A549 (cell line): ENCODE data around the gene MAP4K4. TPM values are rescaled to one million over a fixed set of nuclear protein-coding genes. Genes with fewer than 3 reads are reported as not detected.

ENCODE experiments used
- ATAC-seq, 2 experiments: fragments of 200-7000 bp in 1 of 2; fragments of >200 bp in 1 of 2; cut with Nextera tagmentation in 1 of 2; cut with Tn5 transposase in 1 of 2; 3 replicates each; pipeline versions ENCODE4 v1.8.0 to v1.9.1; 2018 to 2020; ENCODE audit warnings: mild to moderate bottlenecking in 1 of 2, moderate library complexity in 1 of 2
- CTCF ChIA-PET: fragments of 300-600 bp; sonication (Branson Sonifier 250); formaldehyde crosslinking; extraction: SDS; loops from one replicate; lab custom pipeline; 2021; ENCODE audit warnings: antibody characterized with exemption, inconsistent platforms; lab: Yijun Ruan, JAX
- POLR2A ChIA-PET: fragments of 350-600 bp; formaldehyde crosslinking; extraction: SDS; loops from one replicate; lab custom pipeline; 2021; ENCODE audit warnings: antibody characterized with exemption, inconsistent platforms; lab: Yijun Ruan, JAX
- DNase-seq, 2 experiments: peaks; one replicate each; pipeline versions ENCODE4 v3.0.0 to v3.0.0-alpha.2; 2011 to 2016; ENCODE audit warnings: low read depth in 1 of 2, low spot score in 1 of 2
- FAIRE-seq: peaks from 2 replicates; lab custom pipeline; 2011; peaks lifted over from hg19 to GRCh38; lab: Jason Lieb, UNC
- H3K27ac ChIP-seq, 2 experiments: fragments of >200 bp; sonication (Bioruptor Twin); formaldehyde crosslinking; 3 replicates each; pipeline ENCODE4 v1.5.1; 2016 to 2017
- H3K4me1 ChIP-seq: fragments of >200 bp; sonication (Bioruptor Twin); formaldehyde crosslinking; 3 replicates; pipeline ENCODE4 v1.6.1; 2016
- H3K4me2 ChIP-seq: fragments of >200 bp; sonication (Bioruptor Twin); formaldehyde crosslinking; 3 replicates; pipeline ENCODE4 v1.6.1; 2016
- H3K4me3 ChIP-seq: fragments of >200 bp; sonication (Bioruptor Twin); formaldehyde crosslinking; 3 replicates; pipeline ENCODE4 v1.5.1; 2016
- H3K9me3 ChIP-seq: fragments of >200 bp; sonication (Bioruptor Twin); formaldehyde crosslinking; 3 replicates; pipeline ENCODE4 v1.6.1; 2016
- BHLHE40 ChIP-seq: IDR thresholded peaks from 2 replicates; pipeline ENCODE4 v1.6.1; 2012; ENCODE audit warnings: low read depth, low read length, inconsistent platforms
- CBX2 ChIP-seq: fragments of 200-600 bp; sonication (generic); IDR thresholded peaks from 2 replicates; pipeline ENCODE4 v1.6.1; 2016; ENCODE audit warnings: low read depth, mild to moderate bottlenecking, borderline replicate concordance
- CBX8 ChIP-seq: fragments of 200-600 bp; sonication (generic); IDR thresholded peaks from 2 replicates; pipeline ENCODE4 v1.6.1; 2016
- CEBPB ChIP-seq, 2 experiments: fragments of >200 bp in 1 of 2; sonication (Bioruptor Twin) in 1 of 2; formaldehyde crosslinking in 1 of 2; IDR thresholded peaks; 2 replicates each; pipeline ENCODE4 v1.6.1; 2012 to 2016
- FOSB ChIP-seq: fragments of 250-450 bp; sonication (Bioruptor Pico); IDR thresholded peaks from 2 replicates; pipeline ENCODE4 v1.5.0; 2020; ENCODE audit warnings: mild to moderate bottlenecking, moderate library complexity
- HDAC2 ChIP-seq: fragments of 200-600 bp; sonication (generic); IDR thresholded peaks from 2 replicates; pipeline ENCODE4 v1.6.1; 2016
- HOXB13 ChIP-seq: fragments of 250-450 bp; sonication (Bioruptor Pico); IDR thresholded peaks from 2 replicates; pipeline ENCODE4 v1.5.0; 2020; ENCODE audit warnings: low read depth, mild to moderate bottlenecking, moderate library complexity
- KDM5A ChIP-seq: fragments of 200-600 bp; sonication (generic); IDR thresholded peaks from 2 replicates; pipeline ENCODE4 v1.6.1; 2016; ENCODE audit warnings: antibody characterized with exemption, mild to moderate bottlenecking
- NFE2L2 ChIP-seq: fragments of 150-350 bp; conservative IDR thresholded peaks from 2 replicates; pipeline ENCODE4 v1.6.1; 2014; ENCODE audit warnings: low read length
- POLR2A ChIP-seq: IDR thresholded peaks from 2 replicates; pipeline ENCODE4 v1.6.1; 2012; ENCODE audit warnings: mild to moderate bottlenecking, low read length
- POLR2AphosphoS2 ChIP-seq: conservative IDR thresholded peaks from 2 replicates; pipeline ENCODE4 v1.6.1; 2012; ENCODE audit warnings: low read length, improper control_type of control experiment, inconsistent platforms
- RFX5 ChIP-seq: fragments of 450-650 bp; IDR thresholded peaks from 2 replicates; pipeline ENCODE4 v1.7.1; 2014; ENCODE audit warnings: antibody characterized with exemption, mild to moderate bottlenecking, moderate library complexity
- SMC3 ChIP-seq: fragments of >200 bp; sonication (Bioruptor Twin); formaldehyde crosslinking; IDR thresholded peaks from 3 replicates; pipeline ENCODE4 v1.6.1; 2018; ENCODE audit warnings: inconsistent platforms
- WGBS: methylation state at CpG from one replicate; pipeline ENCODE4 v1.1.6; 2017; ENCODE audit errors: missing lambda C conversion rate; 5-methylcytosine and 5-hydroxymethylcytosine counted together
- polyA plus RNA-seq, 4 experiments: library from polyadenylated mRNA; depleted of rRNA in 3 of 4; stranded (reverse); fragments of >200 nt; fragmentation: RNase III in 1 of 4; extraction: RNeasy Plus Mini Kit Qiagen cat#74134 plus additional on column Dnase treatment in 1 of 4; gene quantifications; 2 replicates in 3 of 4; 3 replicates in 1 of 4; pipeline ENCODE4 v1.2.3, GENCODE V29; 2011 to 2017
- TF ChIP-seq, protein P1 (sequence below): IDR thresholded peaks from 2 replicates; pipeline ENCODE4 v1.6.1; 2012; ENCODE audit warnings: low read depth, borderline replicate concordance
- TF ChIP-seq, protein P2 (sequence below): fragments of 200-600 bp; sonication (generic); IDR thresholded peaks from 2 replicates; pipeline ENCODE4 v1.6.1; 2016; ENCODE audit warnings: antibody characterized with exemption, mild to moderate bottlenecking, moderate library complexity
- TF ChIP-seq, protein P3 (sequence below): fragments of 250-450 bp; sonication (Bioruptor Pico); IDR thresholded peaks from 2 replicates; pipeline ENCODE4 v1.5.0; 2020; ENCODE audit warnings: low read depth, mild to moderate bottlenecking, moderate library complexity
- TF ChIP-seq, protein P4 (sequence below): fragments of 450-650 bp; IDR thresholded peaks from 2 replicates; pipeline ENCODE4 v1.6.1; 2014; ENCODE audit warnings: antibody characterized with exemption
- TF ChIP-seq, protein P5 (sequence below): IDR thresholded peaks from 2 replicates; pipeline ENCODE4 v1.6.1; 2012
- TF ChIP-seq, protein P6 (sequence below): fragments of >200 bp; sonication (Bioruptor Twin); formaldehyde crosslinking; IDR thresholded peaks from 3 replicates; pipeline ENCODE4 v1.6.1; 2016

Gene MAP4K4
- polyA plus RNA-seq, 2 of the 4 experiments (the other 2 are of a cell fraction): 61.9 to 82.2 TPM

DNA sequence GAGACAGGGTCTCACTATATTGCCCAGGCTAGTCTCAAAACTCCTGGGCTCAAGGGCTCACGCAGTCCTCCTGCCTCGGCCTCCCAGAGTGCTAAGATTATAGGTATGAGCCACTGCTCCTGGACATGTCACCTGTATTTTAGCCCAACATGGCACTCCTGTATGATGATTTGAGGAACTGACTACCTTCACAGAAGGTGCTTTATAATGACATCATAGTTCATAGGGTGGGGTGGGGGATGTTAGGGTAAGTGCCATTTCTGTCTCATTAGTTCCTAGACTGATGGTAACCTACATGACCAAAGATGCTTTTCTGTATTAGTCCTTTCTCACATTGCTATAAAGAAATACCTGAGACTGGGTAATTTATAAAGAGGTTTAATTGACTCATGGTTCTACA, 109.7 kb downstream of the MAP4K4 start:
- no peak for FAIRE-seq
- peaks cover 61% of the 10 kb centered on the region for H3K4me1 ChIP-seq
- WGBS: 96% methylated on average over 2 of the region's 2 CpGs
- no peak for TF ChIP-seq CEBPB (IDR thresholded peaks at IDR 0.05)
- TF ChIP-seq POLR2AphosphoS2: no peak
- no peak for TF ChIP-seq HDAC2
- TF ChIP-seq FOSB (CRISPR knock-in tag): no peak
- no peak for TF ChIP-seq CBX8
- TF ChIP-seq SMC3: no peak
- no peak for TF ChIP-seq KDM5A
- TF ChIP-seq, protein P1, sequence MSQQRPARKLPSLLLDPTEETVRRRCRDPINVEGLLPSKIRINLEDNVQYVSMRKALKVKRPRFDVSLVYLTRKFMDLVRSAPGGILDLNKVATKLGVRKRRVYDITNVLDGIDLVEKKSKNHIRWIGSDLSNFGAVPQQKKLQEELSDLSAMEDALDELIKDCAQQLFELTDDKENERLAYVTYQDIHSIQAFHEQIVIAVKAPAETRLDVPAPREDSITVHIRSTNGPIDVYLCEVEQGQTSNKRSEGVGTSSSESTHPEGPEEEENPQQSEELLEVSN: no peak
- TF ChIP-seq, protein P2, sequence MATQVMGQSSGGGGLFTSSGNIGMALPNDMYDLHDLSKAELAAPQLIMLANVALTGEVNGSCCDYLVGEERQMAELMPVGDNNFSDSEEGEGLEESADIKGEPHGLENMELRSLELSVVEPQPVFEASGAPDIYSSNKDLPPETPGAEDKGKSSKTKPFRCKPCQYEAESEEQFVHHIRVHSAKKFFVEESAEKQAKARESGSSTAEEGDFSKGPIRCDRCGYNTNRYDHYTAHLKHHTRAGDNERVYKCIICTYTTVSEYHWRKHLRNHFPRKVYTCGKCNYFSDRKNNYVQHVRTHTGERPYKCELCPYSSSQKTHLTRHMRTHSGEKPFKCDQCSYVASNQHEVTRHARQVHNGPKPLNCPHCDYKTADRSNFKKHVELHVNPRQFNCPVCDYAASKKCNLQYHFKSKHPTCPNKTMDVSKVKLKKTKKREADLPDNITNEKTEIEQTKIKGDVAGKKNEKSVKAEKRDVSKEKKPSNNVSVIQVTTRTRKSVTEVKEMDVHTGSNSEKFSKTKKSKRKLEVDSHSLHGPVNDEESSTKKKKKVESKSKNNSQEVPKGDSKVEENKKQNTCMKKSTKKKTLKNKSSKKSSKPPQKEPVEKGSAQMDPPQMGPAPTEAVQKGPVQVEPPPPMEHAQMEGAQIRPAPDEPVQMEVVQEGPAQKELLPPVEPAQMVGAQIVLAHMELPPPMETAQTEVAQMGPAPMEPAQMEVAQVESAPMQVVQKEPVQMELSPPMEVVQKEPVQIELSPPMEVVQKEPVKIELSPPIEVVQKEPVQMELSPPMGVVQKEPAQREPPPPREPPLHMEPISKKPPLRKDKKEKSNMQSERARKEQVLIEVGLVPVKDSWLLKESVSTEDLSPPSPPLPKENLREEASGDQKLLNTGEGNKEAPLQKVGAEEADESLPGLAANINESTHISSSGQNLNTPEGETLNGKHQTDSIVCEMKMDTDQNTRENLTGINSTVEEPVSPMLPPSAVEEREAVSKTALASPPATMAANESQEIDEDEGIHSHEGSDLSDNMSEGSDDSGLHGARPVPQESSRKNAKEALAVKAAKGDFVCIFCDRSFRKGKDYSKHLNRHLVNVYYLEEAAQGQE: no peak
- no peak for TF ChIP-seq CBX2
- TF ChIP-seq HOXB13: no peak
- TF ChIP-seq, protein P3, sequence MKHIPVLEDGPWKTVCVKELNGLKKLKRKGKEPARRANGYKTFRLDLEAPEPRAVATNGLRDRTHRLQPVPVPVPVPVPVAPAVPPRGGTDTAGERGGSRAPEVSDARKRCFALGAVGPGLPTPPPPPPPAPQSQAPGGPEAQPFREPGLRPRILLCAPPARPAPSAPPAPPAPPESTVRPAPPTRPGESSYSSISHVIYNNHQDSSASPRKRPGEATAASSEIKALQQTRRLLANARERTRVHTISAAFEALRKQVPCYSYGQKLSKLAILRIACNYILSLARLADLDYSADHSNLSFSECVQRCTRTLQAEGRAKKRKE (CRISPR knock-in tag): no peak
- TF ChIP-seq RFX5: no peak
- TF ChIP-seq NFE2L2: no peak
- H3K9me3 ChIP-seq: no peaks in the 10 kb centered on the region
- H3K4me2 ChIP-seq: peak overlapping the region; percentile 80
- no peak overlapping the region for H3K4me3 ChIP-seq
- ChIA-PET POLR2A (no interaction called here), CTCF (interaction anchor here (1.1 to 6.4 kb wide), 3 partner anchors 12 to 1145 kb away, joined by 3 to 29 read pairs (median 4); no protein-coding TSS in a partner anchor)
- ATAC-seq: no peak
- peak overlapping the region in 1 of 2 experiments; percentile 88; a peak in 4 of 6 replicates for H3K27ac ChIP-seq
- no peak for DNase-seq

DNA sequence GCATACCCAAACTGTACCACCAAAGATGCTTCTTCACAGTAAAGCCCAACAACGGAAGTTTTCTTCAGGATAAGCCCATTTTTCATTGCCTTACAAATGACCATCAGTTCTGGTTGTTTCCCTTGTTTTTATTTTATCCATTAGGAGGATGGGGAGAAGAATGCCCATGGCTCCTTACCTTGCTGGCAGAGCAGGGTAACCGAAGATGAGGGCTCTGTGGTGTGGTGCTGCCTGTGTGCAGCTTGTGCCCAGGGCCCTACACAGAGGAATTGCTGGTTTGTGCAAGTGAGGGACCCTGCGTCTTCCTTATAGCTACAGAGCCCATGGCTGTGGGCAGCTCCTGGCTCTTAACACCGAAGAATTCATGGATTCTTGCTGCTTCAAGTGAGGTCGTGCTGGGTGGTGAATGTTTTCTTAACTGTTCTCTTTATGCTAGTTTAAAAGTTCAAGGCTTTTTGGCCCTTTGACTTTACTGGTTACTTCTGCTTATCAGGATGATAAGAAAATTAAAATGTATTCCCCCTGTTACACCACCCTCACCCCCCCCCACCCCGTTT, 110.6 kb downstream of the MAP4K4 start:
- no peak overlapping the region for H3K4me3 ChIP-seq
- CTCF ChIA-PET: interaction anchor here (6.4 kb wide), 1 partner anchor 14 kb away, joined by 29 read pairs; no protein-coding TSS in a partner anchor
- H3K27ac ChIP-seq: peak overlapping the region in 1 of 2 experiments; percentile 88; a peak in 3 of 6 replicates
- 85% methylated on average over 6 of the region's 6 CpGs for WGBS
- TF ChIP-seq, protein P4, sequence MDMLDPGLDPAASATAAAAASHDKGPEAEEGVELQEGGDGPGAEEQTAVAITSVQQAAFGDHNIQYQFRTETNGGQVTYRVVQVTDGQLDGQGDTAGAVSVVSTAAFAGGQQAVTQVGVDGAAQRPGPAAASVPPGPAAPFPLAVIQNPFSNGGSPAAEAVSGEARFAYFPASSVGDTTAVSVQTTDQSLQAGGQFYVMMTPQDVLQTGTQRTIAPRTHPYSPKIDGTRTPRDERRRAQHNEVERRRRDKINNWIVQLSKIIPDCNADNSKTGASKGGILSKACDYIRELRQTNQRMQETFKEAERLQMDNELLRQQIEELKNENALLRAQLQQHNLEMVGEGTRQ: no peak
- TF ChIP-seq KDM5A: no peak
- TF ChIP-seq, protein P5, sequence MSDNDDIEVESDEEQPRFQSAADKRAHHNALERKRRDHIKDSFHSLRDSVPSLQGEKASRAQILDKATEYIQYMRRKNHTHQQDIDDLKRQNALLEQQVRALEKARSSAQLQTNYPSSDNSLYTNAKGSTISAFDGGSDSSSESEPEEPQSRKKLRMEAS: no peak
- TF ChIP-seq, protein P6, sequence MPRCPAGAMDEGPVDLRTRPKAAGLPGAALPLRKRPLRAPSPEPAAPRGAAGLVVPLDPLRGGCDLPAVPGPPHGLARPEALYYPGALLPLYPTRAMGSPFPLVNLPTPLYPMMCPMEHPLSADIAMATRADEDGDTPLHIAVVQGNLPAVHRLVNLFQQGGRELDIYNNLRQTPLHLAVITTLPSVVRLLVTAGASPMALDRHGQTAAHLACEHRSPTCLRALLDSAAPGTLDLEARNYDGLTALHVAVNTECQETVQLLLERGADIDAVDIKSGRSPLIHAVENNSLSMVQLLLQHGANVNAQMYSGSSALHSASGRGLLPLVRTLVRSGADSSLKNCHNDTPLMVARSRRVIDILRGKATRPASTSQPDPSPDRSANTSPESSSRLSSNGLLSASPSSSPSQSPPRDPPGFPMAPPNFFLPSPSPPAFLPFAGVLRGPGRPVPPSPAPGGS: no peak
- no peak for TF ChIP-seq BHLHE40
- TF ChIP-seq, protein P3 (CRISPR knock-in tag): no peak
- no peak for TF ChIP-seq HOXB13
- TF ChIP-seq POLR2A: 0 out of 2 replicates have a peak, but pooled peaks have one; percentile 17
- no peak overlapping the region for H3K4me2 ChIP-seq
- FAIRE-seq (no peak), ATAC-seq (no peak), DNase-seq (no peak)
- POLR2A ChIA-PET: no interaction called here
- H3K9me3 ChIP-seq: no peaks in the 10 kb centered on the region
- peaks cover 52% of the 10 kb centered on the region for H3K4me1 ChIP-seq
